Mammary epithelial cell (primary cell): ENCODE measurements around the gene EIF4E3.

ENCODE experiments used
- CTCF ChIP-seq, 2 donors: IDR thresholded peaks in 1 of 2; conservative IDR thresholded peaks in 1 of 2; 2 replicates each; pipeline ENCODE4 v1.5.1; 2011 to 2012; ENCODE audit warnings: inconsistent platforms in 2 of 2, low read length in 2 of 2, mild to moderate bottlenecking in 2 of 2, control low read depth in 1 of 2, low read depth in 1 of 2; ENCODE audit not compliant: insufficient read depth in 1 of 2; ENCODE audit errors: extremely low read depth in 1 of 2
- EZH2 ChIP-seq: IDR thresholded peaks from 2 replicates; pipeline ENCODE4 v1.6.1; 2012; ENCODE audit warnings: low read length, inconsistent platforms, borderline replicate concordance

- TF ChIP-seq EZH2 (no peak), CTCF (conservative IDR thresholded peaks at IDR 0.05 in 1 of 2, IDR thresholded peaks at IDR 0.05 in 1 of 2; ENCODE audit: extremely low read depth in 1 of 2, insufficient read depth in 1 of 2, low read depth in 1 of 2, low read length in 2 of 2) (peak; percentile 92)
Measured at GRCh38 chr3:71681224-71681668, 44.0 kb downstream of the EIF4E3 start.
